IMR-90 (cell line): ENCODE data around the gene C5orf52. TPM values are rescaled to one million over a fixed set of nuclear protein-coding genes. Genes with fewer than 3 reads are reported as not detected.

Source experiments
- ATAC-seq: fragments of 200-7000 bp; cut with Tn5 transposase; 2 replicates; pipeline ENCODE4 v1.9.1; 2020; ENCODE audit warnings: low read depth, mild to moderate bottlenecking, moderate library complexity
- BruUV-seq: library from RNA; stranded (reverse); fragments of 400-500 nt; replicated peaks from 2 replicates; lab custom pipeline; 2021; lab: Mats Ljungman, UMichigan
- CTCF ChIA-PET: fragments of 300-600 bp; formaldehyde crosslinking; extraction: SDS; loops from one replicate; lab custom pipeline; 2021; ENCODE audit warnings: antibody characterized with exemption; lab: Yijun Ruan, JAX
- POLR2A ChIA-PET: fragments of 300-600 bp; sonication (Branson Sonifier 250); formaldehyde crosslinking; loops from one replicate; lab custom pipeline; 2022; ENCODE audit warnings: antibody characterized with exemption; ENCODE audit not compliant: unreplicated experiment; lab: Charles Lee
- DNase-seq: peaks from one replicate; pipeline ENCODE4 v3.0.0; 2013
- H2AFZ ChIP-seq: replicated peaks from 2 replicates; pipeline ENCODE3; 2013; ENCODE audit warnings: low read length, mild to moderate bottlenecking; ENCODE audit not compliant: poor library complexity
- H2AK5ac ChIP-seq: 2 replicates; pipeline ENCODE4 v1.6.1; 2013; ENCODE audit warnings: low read depth, low read length, inconsistent platforms
- H2AK9ac ChIP-seq: replicated peaks from 2 replicates; pipeline ENCODE3; 2013; ENCODE audit warnings: mild to moderate bottlenecking, low read depth, low read length, moderate library complexity; ENCODE audit not compliant: poor library complexity
- H2BK120ac ChIP-seq: 2 replicates; pipeline ENCODE4 v1.6.1; 2013; ENCODE audit warnings: low read depth, low read length, inconsistent platforms
- H2BK15ac ChIP-seq: 3 replicates; pipeline ENCODE4 v1.6.1; 2013; ENCODE audit warnings: low read depth, low read length, inconsistent platforms
- H2BK20ac ChIP-seq: 2 replicates; pipeline ENCODE4 v1.6.1; 2013; ENCODE audit warnings: low read depth, mild to moderate bottlenecking, inconsistent platforms, low read length, moderate library complexity
- H2BK5ac ChIP-seq: 2 replicates; pipeline ENCODE4 v1.6.1; 2013; ENCODE audit warnings: mild to moderate bottlenecking, low read depth, low read length, inconsistent platforms; ENCODE audit not compliant: poor library complexity, severe bottlenecking
- H3K14ac ChIP-seq: replicated peaks from 2 replicates; pipeline ENCODE4 v1.6.1; 2013; ENCODE audit warnings: low read depth, low read length, inconsistent platforms
- H3K18ac ChIP-seq: 2 replicates; pipeline ENCODE4 v1.6.1; 2013; ENCODE audit warnings: low read depth, low read length, control low read depth
- H3K23ac ChIP-seq: 2 replicates; pipeline ENCODE4 v1.6.1; 2013; ENCODE audit warnings: low read depth, low read length, inconsistent platforms
- H3K27ac ChIP-seq: 2 replicates; pipeline ENCODE4 v1.5.1; 2013; ENCODE audit warnings: mild to moderate bottlenecking, control low read depth, low read length; ENCODE audit not compliant: insufficient read depth
- H3K27me3 ChIP-seq: 2 replicates; pipeline ENCODE4 v1.6.1; 2013; ENCODE audit warnings: low read length; ENCODE audit not compliant: control insufficient read depth, insufficient read depth
- H3K36me3 ChIP-seq: 2 replicates; pipeline ENCODE4 v1.6.1; 2013; ENCODE audit warnings: low read length, mixed read lengths; ENCODE audit not compliant: control insufficient read depth, insufficient read depth
- H3K4ac ChIP-seq: 2 replicates; pipeline ENCODE4 v1.6.1; 2013; ENCODE audit warnings: low read depth, low read length, inconsistent platforms
- H3K4me1 ChIP-seq: 2 replicates; pipeline ENCODE4 v1.6.1; 2013; ENCODE audit warnings: low read length, mixed read lengths; ENCODE audit not compliant: control insufficient read depth, insufficient read depth
- H3K4me2 ChIP-seq: 2 replicates; pipeline ENCODE4 v1.6.1; 2013; ENCODE audit warnings: low read depth, mild to moderate bottlenecking, control low read depth, low read length, moderate library complexity
- H3K4me3 ChIP-seq: 2 replicates; pipeline ENCODE4 v1.5.1; 2013; ENCODE audit warnings: low read depth, mild to moderate bottlenecking, control low read depth, low read length, moderate library complexity; ENCODE audit not compliant: insufficient read depth
- H3K56ac ChIP-seq: 2 replicates; pipeline ENCODE4 v1.6.1; 2013; ENCODE audit warnings: low read length, inconsistent platforms; ENCODE audit not compliant: insufficient read depth; ENCODE audit errors: extremely low read depth
- H3K79me1 ChIP-seq, 2 experiments: 2 replicates each; pipeline ENCODE4 v1.6.1; 2013; ENCODE audit warnings: low read length in 2 of 2, inconsistent platforms in 1 of 2, low read depth in 1 of 2
- H3K9ac ChIP-seq: 2 replicates; pipeline ENCODE4 v1.6.1; 2013; ENCODE audit warnings: low read depth, low read length, control low read depth
- H3K9me1 ChIP-seq: 2 replicates; pipeline ENCODE4 v1.6.1; 2013; ENCODE audit warnings: low read length, inconsistent platforms; ENCODE audit not compliant: insufficient read depth
- H3K9me3 ChIP-seq: 2 replicates; pipeline ENCODE4 v1.6.1; 2013; ENCODE audit warnings: low read length; ENCODE audit not compliant: control insufficient read depth, insufficient read depth
- H4K20me1 ChIP-seq: 2 replicates; pipeline ENCODE4 v1.6.1; 2013; ENCODE audit warnings: low read length, inconsistent platforms; ENCODE audit not compliant: insufficient read depth
- H4K5ac ChIP-seq: 2 replicates; pipeline ENCODE4 v1.6.1; 2013; ENCODE audit warnings: mild to moderate bottlenecking, low read depth, low read length, control low read depth
- H4K8ac ChIP-seq, 2 experiments: 2 replicates each; pipeline ENCODE4 v1.6.1; 2013; ENCODE audit warnings: low read depth in 2 of 2, low read length in 2 of 2, control low read depth in 1 of 2, inconsistent platforms in 1 of 2
- H4K91ac ChIP-seq: 2 replicates; pipeline ENCODE4 v1.6.1; 2013; ENCODE audit warnings: low read depth, low read length, inconsistent platforms; ENCODE audit not compliant: insufficient read depth
- RFX5 ChIP-seq: IDR thresholded peaks from 2 replicates; pipeline ENCODE4 v1.8.0; 2012; ENCODE audit warnings: low read depth, mild to moderate bottlenecking, low read length, moderate library complexity
- WGBS, 2 experiments: methylation state at CpG; one replicate each; pipeline versions ENCODE4 v1.1.5 to v1.1.7; 2013; ENCODE audit warnings: missing lambda C conversion rate in 2 of 2; ENCODE audit not compliant: insufficient read length in 1 of 2; ENCODE audit errors: extremely low coverage in 2 of 2; 5-methylcytosine and 5-hydroxymethylcytosine counted together
- dilution Hi-C: fragments of 300-500 bp; cut with HindIII; formaldehyde crosslinking; loops from one replicate; pipeline ENCODE4 v1.14.3; 2018; ENCODE audit warnings: low sequenced_read_pairs; ENCODE audit not compliant: unreplicated experiment
- in situ Hi-C: fragments of 300-500 bp; cut with MboI; formaldehyde crosslinking; loops from 3 replicates; pipeline ENCODE4 v1.14.3; 2019; ENCODE audit warnings: low sequenced_read_pairs, inconsistent platforms, mixed read lengths
- intact Hi-C: fragments of 100-400 bp; cut with micrococcal nuclease; formaldehyde crosslinking; loops from 2 replicates; pipeline ENCODE4 v1.10.0; 2022
- polyA plus RNA-seq, 3 experiments: library from polyadenylated mRNA; depleted of rRNA; stranded (reverse); fragments of >200 nt; gene quantifications; 2 replicates each; pipeline ENCODE4 v1.2.3, GENCODE V29; 2012; ENCODE audit warnings: low replicate concordance in 1 of 3
- total RNA-seq: library from RNA; depleted of rRNA; stranded (reverse); fragments of >200 nt; gene quantifications from 2 replicates; pipeline ENCODE4 v1.2.3, GENCODE V29; 2012

Gene C5orf52
- total and polyA plus RNA-seq, 2 of the 4 experiments (the other 2 are of a cell fraction): not detected

DNA sequence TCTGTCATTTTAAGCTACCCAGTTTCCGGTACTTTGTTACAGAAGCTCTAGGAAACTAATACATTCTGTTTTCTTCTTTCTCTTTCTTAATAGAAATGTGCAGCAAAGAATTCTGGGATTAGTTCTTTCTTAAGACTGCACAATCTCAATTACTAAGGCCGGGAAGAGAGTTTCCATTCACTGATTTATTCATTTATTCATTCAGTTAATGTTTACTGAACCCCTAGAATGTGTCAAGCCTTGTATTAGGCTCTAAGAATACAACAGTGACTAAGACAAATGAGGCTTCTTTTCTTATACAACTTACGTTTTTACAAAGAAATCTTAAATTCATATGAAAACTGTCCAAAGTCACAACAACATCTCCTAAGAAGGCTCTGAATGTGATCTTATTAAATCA lies 32.4 kb downstream of the C5orf52 start:
- Histone ChIP-seq H4K20me1 (no peaks in the 10 kb centered on the region), H3K4me2 (no peak overlapping the region), H4K5ac (no peak overlapping the region), H3K36me3 (no peaks in the 10 kb centered on the region), H2BK15ac (no peak overlapping the region), H3K27ac (no peak overlapping the region), H4K91ac (no peak overlapping the region), H2AK9ac (no peak overlapping the region), H3K14ac (no peak overlapping the region), H3K9me3 (peaks cover 5% of the 10 kb centered on the region; the same call in 1 of the 2 replicates), H3K4ac (no peak overlapping the region), H3K18ac (no peak overlapping the region), H2BK120ac (no peak overlapping the region), H2AFZ (no peak overlapping the region), H3K9ac (no peak overlapping the region), H2BK20ac (no peak overlapping the region), H3K4me1 (no peaks in the 10 kb centered on the region), H3K23ac (no peak overlapping the region), H2AK5ac (no peak overlapping the region), H3K9me1 (no peaks in the 10 kb centered on the region), H3K4me3 (no peak overlapping the region), H3K56ac (no peak overlapping the region), H4K8ac (no peak overlapping the region), H3K27me3 (no peaks in the 10 kb centered on the region), H3K79me1 (no peaks in the 10 kb centered on the region), H2BK5ac (no peak overlapping the region)
- DNase-seq (no peak), ATAC-seq (no peak)
- in situ Hi-C loops (no loop called here), intact Hi-C loops (no loop called here), dilution Hi-C loops (no loop called here)
- no TSS peak for BruUV-seq
- ChIA-PET POLR2A (interaction anchor here (0.6 kb wide), 1 partner anchor 548 kb away, joined by 9 read pairs; no protein-coding TSS in a partner anchor), CTCF (no interaction called here)
- TF ChIP-seq RFX5: no peak
- no CpG with 5 or more reads among the region's 3 CpGs for WGBS, 2 experiments
